K562 (cell line): ENCODE results near the gene MRPL10. TPM values are rescaled to one million over a fixed set of nuclear protein-coding genes. Genes with fewer than 3 reads are reported as not detected.

Source experiments
- ATAC-seq: fragments of 200-7000 bp; cut with Tn5 transposase; 3 replicates; pipeline ENCODE4 v1.9.1; 2020; ENCODE audit warnings: moderate library complexity
- BruUV-seq: library from RNA; stranded (reverse); fragments of 400-500 nt; replicated peaks from 2 replicates; lab custom pipeline; 2021; lab: Mats Ljungman, UMichigan
- CTCF ChIA-PET: fragments of 300-600 bp; formaldehyde crosslinking; extraction: SDS; loops from one replicate; lab custom pipeline; 2021; ENCODE audit warnings: low intra/inter-chr PET ratio; lab: Yijun Ruan, JAX
- POLR2A ChIA-PET: fragments of 300-600, 350-650 bp; sonication (Branson Sonifier 250); formaldehyde crosslinking; extraction: SDS; loops from one replicate; lab custom pipeline; 2021; ENCODE audit warnings: antibody characterized with exemption, inconsistent platforms; lab: Yijun Ruan, JAX
- DNase-seq, 4 experiments: peaks; one replicate each; pipeline versions ENCODE4 v3.0.0 to v3.0.0-alpha.2; 2011 to 2018; ENCODE audit warnings: low spot score in 3 of 4, mixed read lengths in 3 of 4; ENCODE audit errors: extremely low read depth in 1 of 4
- FAIRE-seq: peaks from 2 replicates; lab custom pipeline; 2011; peaks lifted over from hg19 to GRCh38; lab: Jason Lieb, UNC
- H2AFZ ChIP-seq: 2 replicates; pipeline ENCODE4 v1.6.0; 2011; ENCODE audit warnings: low read depth, low read length, control low read depth, inconsistent platforms
- H3K27ac ChIP-seq: fragments of 200-600 bp; 3 replicates; pipeline ENCODE4 v1.8.0; 2011; ENCODE audit warnings: low read depth, mild to moderate bottlenecking, control low read depth, inconsistent platforms, low read length, moderate library complexity, mixed read lengths; ENCODE audit errors: extremely low read depth
- H3K27me3 ChIP-seq, 2 experiments: fragments of 300-600 bp in 1 of 2; 2 replicates in 1 of 2; 3 replicates in 1 of 2; pipeline versions ENCODE4 v1.6.0 to v1.8.0; 2011; ENCODE audit warnings: inconsistent platforms in 2 of 2, low read length in 2 of 2, mild to moderate bottlenecking in 1 of 2, mixed read lengths in 1 of 2, moderate library complexity in 1 of 2; ENCODE audit not compliant: control insufficient read depth in 2 of 2, insufficient read depth in 2 of 2
- H3K36me3 ChIP-seq: fragments of 300-600 bp; 3 replicates; pipeline ENCODE4 v1.8.0; 2011; ENCODE audit warnings: mild to moderate bottlenecking, low read length, inconsistent platforms; ENCODE audit not compliant: control insufficient read depth, insufficient read depth
- H3K4me1 ChIP-seq, 2 experiments: fragments of 200-600 bp in 1 of 2; replicated peaks in 1 of 2; 2 replicates in 1 of 2; 3 replicates in 1 of 2; pipeline versions ENCODE4 v1.5.1 to v1.8.0; 2011; ENCODE audit warnings: inconsistent platforms in 2 of 2, low read length in 2 of 2, mild to moderate bottlenecking in 1 of 2, mixed read lengths in 1 of 2, moderate library complexity in 1 of 2; ENCODE audit not compliant: control insufficient read depth in 2 of 2, insufficient read depth in 2 of 2
- H3K4me2 ChIP-seq: 2 replicates; pipeline ENCODE4 v1.6.1; 2011; ENCODE audit warnings: low read length, control low read depth, inconsistent platforms, mixed read lengths; ENCODE audit not compliant: insufficient read depth
- H3K4me3 ChIP-seq: fragments of 200-600 bp; sonication (generic), shearing (Covaris generic); 2 replicates; pipeline ENCODE4 v1.5.1; 2016; ENCODE audit warnings: control low read depth, inconsistent platforms
- H3K79me2 ChIP-seq: fragments of 200-600 bp; 3 replicates; pipeline ENCODE4 v1.8.0; 2011; ENCODE audit warnings: low read length, inconsistent platforms; ENCODE audit not compliant: control insufficient read depth, insufficient read depth
- H3K9ac ChIP-seq, 2 experiments: 2 replicates each; pipeline versions ENCODE4 v1.6.0 to v1.6.1; 2011; ENCODE audit warnings: low read depth in 2 of 2, low read length in 2 of 2, control low read depth in 1 of 2, inconsistent platforms in 1 of 2, mild to moderate bottlenecking in 1 of 2, mixed read lengths in 1 of 2; ENCODE audit not compliant: insufficient read depth in 1 of 2
- H3K9me1 ChIP-seq: one replicate; pipeline ENCODE4 v1.6.0; 2011; ENCODE audit warnings: inconsistent platforms, mild to moderate bottlenecking, low read length, moderate library complexity; ENCODE audit not compliant: control insufficient read depth, insufficient read depth
- H3K9me3 ChIP-seq: replicated peaks from 2 replicates; pipeline ENCODE4 v1.5.1; 2011; ENCODE audit warnings: low read depth, low read length, inconsistent platforms; ENCODE audit not compliant: control insufficient read depth, insufficient read depth
- H4K20me1 ChIP-seq: replicated peaks from 2 replicates; pipeline ENCODE4 v1.6.1; 2011; ENCODE audit warnings: low read length, inconsistent platforms, mixed read lengths; ENCODE audit not compliant: control insufficient read depth, insufficient read depth
- ARHGAP35 ChIP-seq: fragments of 450-650 bp; IDR thresholded peaks from 2 replicates; pipeline ENCODE4 v1.6.1; 2018; ENCODE audit not compliant: partially characterized antibody
- BHLHE40 ChIP-seq: IDR thresholded peaks from 2 replicates; pipeline ENCODE4 v1.6.1; 2011; ENCODE audit warnings: low read length, improper control_type of control experiment
- FOXK1 ChIP-seq: sonication (generic); formaldehyde crosslinking; IDR thresholded peaks from 2 replicates; pipeline ENCODE4 v1.8.0; 2022; ENCODE audit warnings: missing genetic modification reagents, mild to moderate bottlenecking, borderline replicate concordance
- JUN ChIP-seq, 2 experiments: sonication (generic) in 1 of 2; formaldehyde crosslinking in 1 of 2; IDR thresholded peaks; 2 replicates each; pipeline versions ENCODE4 v1.6.1 to v1.8.0; 2012 to 2022; ENCODE audit warnings: borderline replicate concordance in 2 of 2, mild to moderate bottlenecking in 2 of 2, improper control_type of control experiment in 1 of 2, low read depth in 1 of 2, low read length in 1 of 2, missing genetic modification reagents in 1 of 2
- PCBP1 ChIP-seq: fragments of 200-400 bp; formaldehyde crosslinking; IDR thresholded peaks from 2 replicates; pipeline ENCODE4 v1.6.1; 2018; ENCODE audit warnings: mild to moderate bottlenecking, low read depth, low read length; ENCODE audit not compliant: poor library complexity, severe bottlenecking
- PHF20 ChIP-seq: fragments of 450-650 bp; IDR thresholded peaks from 2 replicates; pipeline ENCODE4 v1.6.1; 2018; ENCODE audit not compliant: partially characterized antibody
- RBBP5 ChIP-seq: fragments of 200-600 bp; sonication (generic); IDR thresholded peaks from 2 replicates; pipeline ENCODE4 v1.6.1; 2012; ENCODE audit warnings: borderline replicate concordance, mild to moderate bottlenecking, low read length, control low read depth, inconsistent platforms; ENCODE audit not compliant: insufficient read depth, poor library complexity, severe bottlenecking
- RBM39 ChIP-seq: fragments of 200-400 bp; formaldehyde crosslinking; optimal IDR thresholded peaks from 2 replicates; pipeline ENCODE3; 2018; ENCODE audit warnings: low read depth, low read length
- RNF2 ChIP-seq: sonication (generic); IDR thresholded peaks from 2 replicates; pipeline ENCODE4 v1.6.1; 2016
- ZNF780A ChIP-seq: fragments of 250-450 bp; sonication (Bioruptor Pico); IDR thresholded peaks from 2 replicates; pipeline ENCODE4 v1.5.0; 2021; ENCODE audit warnings: mild to moderate bottlenecking
- WGBS: fragments of 100-300 bp; shearing (Covaris generic); methylation state at CpG from one replicate; pipeline ENCODE4 v1.1.6; 2016; ENCODE audit warnings: low coverage, mixed read lengths; ENCODE audit not compliant: insufficient coverage; ENCODE audit errors: missing lambda C conversion rate; 5-methylcytosine and 5-hydroxymethylcytosine counted together
- in situ Hi-C: fragments of 300-500 bp; cut with MboI; formaldehyde crosslinking; loops from 4 replicates; pipeline ENCODE4 v1.15.0; 2018; ENCODE audit warnings: inconsistent platforms, mixed read lengths
- intact Hi-C: fragments of 100-400 bp; cut with micrococcal nuclease; formaldehyde crosslinking; loops from 2 replicates; pipeline ENCODE4 v1.14.2; 2022
- polyA plus RNA-seq, 8 experiments: library from polyadenylated mRNA; depleted of rRNA in 4 of 8; stranded (reverse) in 5 of 8; unstranded in 3 of 8; fragments of >200 nt; fragmentation: Nextera tagmentation in 2 of 8; fragmentation: Illumina TruSeq in 1 of 8; extraction: Ambion mirVana in 2 of 8; extraction: Trizol in 1 of 8; gene quantifications; 2 replicates each; pipeline versions ENCODE4 v1.2.1 to v1.2.3, GENCODE V29; 2011 to 2014; ENCODE audit warnings: inconsistent platforms in 1 of 8, missing spikeins in 1 of 8
- total RNA-seq, 7 experiments: library from RNA; depleted of rRNA in 6 of 7; stranded (reverse); fragments of >200 nt in 6 of 7; fragmentation: Illumina TruSeq in 2 of 7; extraction: Trizol in 2 of 7; gene quantifications; 2 replicates each; pipeline versions ENCODE4 v1.2.1 to v1.2.3, GENCODE V29; 2011 to 2021; ENCODE audit warnings: low replicate concordance in 1 of 7
- TF ChIP-seq, protein P1 (sequence below): fragments of 450-650 bp; formaldehyde crosslinking; IDR thresholded peaks from 2 replicates; pipeline ENCODE4 v1.4.0; 2022; ENCODE audit warnings: mild to moderate bottlenecking, moderate library complexity
- TF ChIP-seq, protein P2 (sequence below): fragments of 250-450 bp; sonication (Bioruptor Pico); IDR thresholded peaks from 2 replicates; pipeline ENCODE4 v1.9.0; 2021; ENCODE audit warnings: mild to moderate bottlenecking
- TF ChIP-seq, protein P3 (sequence below): fragments of 250-450 bp; sonication (Bioruptor Pico); IDR thresholded peaks from 2 replicates; pipeline ENCODE4 v1.5.0; 2021; ENCODE audit warnings: mild to moderate bottlenecking, borderline replicate concordance
- TF ChIP-seq, protein P4 (sequence below), 2 experiments: fragments of 250-450 bp in 1 of 2; fragments of 450-650 bp in 1 of 2; sonication (Bioruptor Pico) in 1 of 2; IDR thresholded peaks; 2 replicates each; pipeline versions ENCODE4 v1.6.1 to v1.8.0; 2016 to 2021; ENCODE audit warnings: mild to moderate bottlenecking in 2 of 2, moderate library complexity in 2 of 2, missing compliant biosample characterization in 1 of 2, missing genetic modification characterization in 1 of 2

MRPL10 gene
- total and polyA plus RNA-seq, 9 of the 15 experiments (the other 6 are each of a cell fraction or from before 2014, with no cell fraction given): 27.8 to 105 (median 67.3) TPM

DNA sequence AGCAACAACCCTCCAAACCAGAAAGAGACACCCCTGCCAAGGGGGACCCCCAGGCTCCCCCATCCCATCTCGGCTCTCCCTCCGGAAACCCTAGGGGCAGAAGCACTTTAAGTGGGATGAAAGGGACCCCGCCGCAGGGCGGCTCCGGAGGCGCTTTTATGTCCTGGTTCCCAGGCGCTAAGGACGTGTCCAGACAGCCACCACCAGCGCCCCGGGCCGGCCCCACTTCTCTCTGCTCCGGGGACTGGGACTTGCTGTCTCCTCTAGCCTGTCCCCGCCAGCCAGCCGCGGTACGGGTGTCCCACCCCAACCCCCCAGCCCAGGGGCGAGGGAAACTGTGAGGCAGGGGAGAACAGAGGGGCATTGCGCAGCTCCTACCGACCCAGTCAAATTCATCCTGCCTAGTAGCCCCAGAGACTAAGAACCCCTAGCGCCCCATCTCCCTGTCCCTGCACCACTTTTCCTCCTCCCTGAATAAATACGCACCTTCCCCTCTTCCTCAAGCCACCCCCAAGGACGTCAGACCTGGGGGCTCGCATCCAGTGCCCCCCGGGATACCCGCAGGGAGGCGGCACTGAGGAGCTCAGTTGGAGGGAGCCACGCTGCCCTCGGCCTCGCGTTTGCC lies 15.5 kb upstream of the MRPL10 start:
- in situ Hi-C loops: no loop called here

More for the DNA sequence above, 15.5 kb upstream of the MRPL10 start:
- no peak for TF ChIP-seq JUN (IDR thresholded peaks at IDR 0.05; ENCODE audit: borderline replicate concordance, low read depth, low read length)
- TF ChIP-seq JUN (CRISPR knock-in tag; IDR thresholded peaks at IDR 0.05; ENCODE audit: borderline replicate concordance): no peak
- TF ChIP-seq RBBP5: no peak
- no peak for TF ChIP-seq ARHGAP35
- TF ChIP-seq, protein P1, sequence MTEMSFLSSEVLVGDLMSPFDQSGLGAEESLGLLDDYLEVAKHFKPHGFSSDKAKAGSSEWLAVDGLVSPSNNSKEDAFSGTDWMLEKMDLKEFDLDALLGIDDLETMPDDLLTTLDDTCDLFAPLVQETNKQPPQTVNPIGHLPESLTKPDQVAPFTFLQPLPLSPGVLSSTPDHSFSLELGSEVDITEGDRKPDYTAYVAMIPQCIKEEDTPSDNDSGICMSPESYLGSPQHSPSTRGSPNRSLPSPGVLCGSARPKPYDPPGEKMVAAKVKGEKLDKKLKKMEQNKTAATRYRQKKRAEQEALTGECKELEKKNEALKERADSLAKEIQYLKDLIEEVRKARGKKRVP (CRISPR knock-in tag): no peak
- no peak for TF ChIP-seq PCBP1
- TF ChIP-seq, protein P2, sequence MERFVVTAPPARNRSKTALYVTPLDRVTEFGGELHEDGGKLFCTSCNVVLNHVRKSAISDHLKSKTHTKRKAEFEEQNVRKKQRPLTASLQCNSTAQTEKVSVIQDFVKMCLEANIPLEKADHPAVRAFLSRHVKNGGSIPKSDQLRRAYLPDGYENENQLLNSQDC: no peak
- TF ChIP-seq ZNF780A (CRISPR knock-in tag): no peak
- TF ChIP-seq RBM39: no peak
- no peak for TF ChIP-seq PHF20
- TF ChIP-seq, protein P3, sequence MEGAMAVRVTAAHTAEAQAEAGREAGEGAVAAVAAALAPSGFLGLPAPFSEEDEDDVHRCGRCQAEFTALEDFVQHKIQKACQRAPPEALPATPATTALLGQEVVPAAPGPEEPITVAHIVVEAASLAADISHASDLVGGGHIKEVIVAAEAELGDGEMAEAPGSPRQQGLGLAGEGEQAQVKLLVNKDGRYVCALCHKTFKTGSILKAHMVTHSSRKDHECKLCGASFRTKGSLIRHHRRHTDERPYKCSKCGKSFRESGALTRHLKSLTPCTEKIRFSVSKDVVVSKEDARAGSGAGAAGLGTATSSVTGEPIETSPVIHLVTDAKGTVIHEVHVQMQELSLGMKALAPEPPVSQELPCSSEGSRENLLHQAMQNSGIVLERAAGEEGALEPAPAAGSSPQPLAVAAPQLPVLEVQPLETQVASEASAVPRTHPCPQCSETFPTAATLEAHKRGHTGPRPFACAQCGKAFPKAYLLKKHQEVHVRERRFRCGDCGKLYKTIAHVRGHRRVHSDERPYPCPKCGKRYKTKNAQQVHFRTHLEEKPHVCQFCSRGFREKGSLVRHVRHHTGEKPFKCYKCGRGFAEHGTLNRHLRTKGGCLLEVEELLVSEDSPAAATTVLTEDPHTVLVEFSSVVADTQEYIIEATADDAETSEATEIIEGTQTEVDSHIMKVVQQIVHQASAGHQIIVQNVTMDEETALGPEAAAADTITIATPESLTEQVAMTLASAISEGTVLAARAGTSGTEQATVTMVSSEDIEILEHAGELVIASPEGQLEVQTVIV (CRISPR knock-in tag): no peak
- no peak for TF ChIP-seq FOXK1 (CRISPR knock-in tag)
- TF ChIP-seq, protein P4, sequence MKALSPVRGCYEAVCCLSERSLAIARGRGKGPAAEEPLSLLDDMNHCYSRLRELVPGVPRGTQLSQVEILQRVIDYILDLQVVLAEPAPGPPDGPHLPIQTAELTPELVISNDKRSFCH (CRISPR knock-in tag; IDR thresholded peaks at IDR 0.05): no peak
- TF ChIP-seq, protein P4 (tag; IDR thresholded peaks at IDR 0.05): no peak
- TF ChIP-seq RNF2: no peak
- TF ChIP-seq BHLHE40: no peak
- TF ChIP-seq, all 486 proteins: peak for 0
- CTCF ChIA-PET: interaction anchor here (1.6 kb wide), 1 partner anchor 43 kb away, joined by 4 read pairs; no protein-coding TSS in a partner anchor
- no peak overlapping the region for H3K4me3 ChIP-seq
- DNase-seq: no peak
- no peak for FAIRE-seq
- H2AFZ ChIP-seq: no peak overlapping the region
- no peak overlapping the region for H3K4me2 ChIP-seq
- H3K36me3 ChIP-seq: no peaks in the 10 kb centered on the region; the same call in 2 of the 3 replicates
- H3K27me3 ChIP-seq: no peaks in the 10 kb centered on the region
- no peaks in the 10 kb centered on the region for H4K20me1 ChIP-seq
- H3K9me1 ChIP-seq: no peaks in the 10 kb centered on the region
- no peak overlapping the region for H3K27ac ChIP-seq
- no peak for ATAC-seq
- BruUV-seq: no TSS peak
- H3K4me1 ChIP-seq: peaks cover 34 to 56% of the 10 kb centered on the region in 2 experiments
- H3K9ac ChIP-seq: no peak overlapping the region
- intact Hi-C loops: loop anchor here (10.0 kb wide), 1 partner anchor 288 kb away; no protein-coding TSS in a partner anchor
- WGBS: 68% methylated on average over 22 of the region's 31 CpGs
- H3K9me3 ChIP-seq: no peaks in the 10 kb centered on the region
- POLR2A ChIA-PET: interaction anchor here (0.8 to 2.4 kb wide), 6 partner anchors 10 to 49 kb away, joined by 3 to 12 read pairs (median 4); partner anchors contain the start of gene SP2
- peaks cover 18% of the 10 kb centered on the region; the same call in 2 of the 3 replicates for H3K79me2 ChIP-seq
